Measurements from ENCODE around the gene BZW2. TPM values are rescaled to one million over a fixed set of nuclear protein-coding genes. Genes with fewer than 3 reads are reported as not detected.
A peak's percentile ranks its signal among the peaks of the same experiment; 100 is the strongest.

BZW2 gene
- total RNA-seq, 1 donor from 2014 or later = 104 TPM

- Mint-ChIP-seq H3K27me3 (peaks cover 2% of the 10 kb centered on the region), H3K4me3 (no peak overlapping the region), H3K4me1 (peaks cover 6% of the 10 kb centered on the region), H3K9me3 (no peaks in the 10 kb centered on the region), H3K27ac (no peak overlapping the region), H3K36me3 (ENCODE audit: low read depth) (no peaks in the 10 kb centered on the region)
- intact Hi-C loops (cut with micrococcal nuclease) = no loop called here
- no peak for DNase-seq
These were observed 97.3 kb downstream of the BZW2 start for GRCh38 chr7:16743236-16743635.

GRCh38 chr7:16744518-16745250 lies 98.7 kb downstream of the BZW2 start:
- intact Hi-C loops (cut with micrococcal nuclease) = no loop called here
- no peak overlapping the region for H3K27ac Mint-ChIP-seq

GRCh38 chr7:16745645-16746044 lies 99.7 kb downstream of the BZW2 start:
- Mint-ChIP-seq H3K4me1 (peaks cover 2% of the 10 kb centered on the region), H3K27ac (no peak overlapping the region), H3K9me3 (no peaks in the 10 kb centered on the region), H3K36me3 (ENCODE audit: low read depth) (no peaks in the 10 kb centered on the region), H3K4me3 (no peak overlapping the region), H3K27me3 (peaks cover 1% of the 10 kb centered on the region)
- no peak for DNase-seq
- intact Hi-C loops (cut with micrococcal nuclease) = no loop called here

More at GRCh38 chr7:16744518-16745250, 98.7 kb downstream of the BZW2 start:
- no peaks in the 10 kb centered on the region for H3K27me3 Mint-ChIP-seq
- H3K4me1 Mint-ChIP-seq = peaks cover 6% of the 10 kb centered on the region
- H3K4me3 Mint-ChIP-seq = no peak overlapping the region
- DNase-seq = peak; percentile 48
- H3K9me3 Mint-ChIP-seq = no peaks in the 10 kb centered on the region
- no peaks in the 10 kb centered on the region for H3K36me3 Mint-ChIP-seq (ENCODE audit: low read depth)

- Mint-ChIP-seq H3K27me3 (peaks cover 10% of the 10 kb centered on the region), H3K4me1 (no peaks in the 10 kb centered on the region), H3K36me3 (ENCODE audit: low read depth) (no peaks in the 10 kb centered on the region), H3K4me3 (no peak overlapping the region), H3K27ac (no peak overlapping the region), H3K9me3 (no peaks in the 10 kb centered on the region)
- intact Hi-C loops (cut with micrococcal nuclease) = no loop called here
- DNase-seq = no peak
These were observed 101.1 kb downstream of the BZW2 start for GRCh38 chr7:16747102-16747501.

- no peak within 1 kb of the TSS for H3K27ac Mint-ChIP-seq
- H3K27me3 Mint-ChIP-seq = peaks cover 44% of the 10 kb centered on the region
- peak; percentile 90 for DNase-seq
- peaks cover 2% of the 10 kb centered on the region for H3K36me3 Mint-ChIP-seq (ENCODE audit: low read depth)
- H3K4me1 Mint-ChIP-seq = peaks cover 8% of the 10 kb centered on the region
- intact Hi-C loops (cut with micrococcal nuclease) = loop anchor here (5.0 kb wide), 1 partner anchor 56 kb away; no protein-coding TSS in a partner anchor
- H3K4me3 Mint-ChIP-seq = peak within 1 kb of the TSS; percentile 77
- peaks cover 4% of the 10 kb centered on the region for H3K9me3 Mint-ChIP-seq
These were observed 107.3 kb downstream of the BZW2 start, which contains the start of gene TSPAN13 for GRCh38 chr7:16753102-16753931. TSPAN13 (plus strand) TSS chr7:16753755; CDS start chr7:16753968, 213 bp downstream.

- Mint-ChIP-seq H3K4me1 (peaks cover 8% of the 10 kb centered on the region), H3K27me3 (peaks cover 44% of the 10 kb centered on the region), H3K27ac (no peak overlapping the region), H3K36me3 (ENCODE audit: low read depth) (peaks cover 2% of the 10 kb centered on the region), H3K4me3 (peak overlapping the region; percentile 77), H3K9me3 (peaks cover 4% of the 10 kb centered on the region)
- intact Hi-C loops (cut with micrococcal nuclease) = loop anchor here (2.0 to 5.0 kb wide), 2 partner anchors 57 to 107 kb away; partner anchors contain the start of gene BZW2
- peak; percentile 67 for DNase-seq
These were observed 108.2 kb downstream of the BZW2 start for GRCh38 chr7:16753932-16754855.

- H3K4me3 Mint-ChIP-seq = peak overlapping the region; percentile 77
- H3K27me3 Mint-ChIP-seq = peaks cover 44% of the 10 kb centered on the region
- peaks cover 6% of the 10 kb centered on the region for H3K9me3 Mint-ChIP-seq
- intact Hi-C loops (cut with micrococcal nuclease) = loop anchor here (2.0 to 5.0 kb wide), 2 partner anchors 58 to 108 kb away; partner anchors contain the start of gene BZW2
- DNase-seq = no peak
- H3K36me3 Mint-ChIP-seq (ENCODE audit: low read depth) = peaks cover 2% of the 10 kb centered on the region
- H3K4me1 Mint-ChIP-seq = peaks cover 8% of the 10 kb centered on the region
- no peak overlapping the region for H3K27ac Mint-ChIP-seq
These were observed 108.9 kb downstream of the BZW2 start for GRCh38 chr7:16754856-16755317.

GRCh38 chr7:16755397-16755796 lies 109.4 kb downstream of the BZW2 start:
- H3K4me1 Mint-ChIP-seq = peaks cover 8% of the 10 kb centered on the region
- intact Hi-C loops (cut with micrococcal nuclease) = loop anchor here (2.0 kb wide), 1 partner anchor 109 kb away; the partner anchor contains the start of gene BZW2
- no peak overlapping the region for H3K4me3 Mint-ChIP-seq
- H3K36me3 Mint-ChIP-seq (ENCODE audit: low read depth) = peaks cover 2% of the 10 kb centered on the region
- peaks cover 46% of the 10 kb centered on the region for H3K27me3 Mint-ChIP-seq
- peaks cover 11% of the 10 kb centered on the region for H3K9me3 Mint-ChIP-seq
- no peak overlapping the region for H3K27ac Mint-ChIP-seq
- no peak for DNase-seq

Other genes starting within 250 kb of the BZW2 start
- 1.1 and 1.3 TPM in 2 replicates for gene CRPPA, start 224.6 kb upstream of the BZW2 start, total RNA-seq
- not detected in 2 replicates for gene SOSTDC1, start 180.4 kb upstream of the BZW2 start, total RNA-seq
- not detected in 2 replicates for gene LRRC72, start 119.4 kb upstream of the BZW2 start, total RNA-seq
- 8.0 and 8.7 TPM in 2 replicates for gene ANKMY2, start 427 bp upstream of the BZW2 start, total RNA-seq
- gene TSPAN13, start 107.6 kb downstream of the BZW2 start, total RNA-seq = 0.91 and 1.1 TPM in 2 replicates
- not detected in 2 replicates for gene AGR2, start 158.8 kb downstream of the BZW2 start, total RNA-seq
- not detected in 2 replicates for gene AGR3, start 235.8 kb downstream of the BZW2 start, total RNA-seq

Data from activated CD4-positive, alpha-beta T cell treated with anti-CD3 and anti-CD28 coated beads, Interleukin-2, amount 10 ng/mL, durations not matched to agents 24 days and 14 days (primary cell).